ENCODE measurements around the gene DMGDH. TPM values are rescaled to one million over a fixed set of nuclear protein-coding genes. Genes with fewer than 3 reads are reported as not detected.

Gene DMGDH
- total and polyA plus RNA-seq, 2 donors (not counting 3 experiments of a cell fraction or from before 2014, with no cell fraction given), result 0.11 TPM; not detected in 1

GRCh38 chr5:78979909-78980308 is 89.6 kb downstream of the DMGDH start:
- no peaks in the 10 kb centered on the region for H3K9me3 ChIP-seq (replicated peaks; ENCODE audit: control insufficient read depth, insufficient read depth, low read length)
- no peak overlapping the region for H3K27ac ChIP-seq (ENCODE audit: insufficient read depth, low read depth, low read length)
- H3K4me2 ChIP-seq (ENCODE audit: insufficient read depth, low read length), result no peak overlapping the region
- H3K36me3 ChIP-seq (ENCODE audit: control insufficient read depth in 2 of 2, extremely low read depth in 1 of 2, insufficient read depth in 2 of 2, low read length in 2 of 2), result no peaks in the 10 kb centered on the region
- BruUV-seq (replicated peaks), result no TSS peak
- no peak overlapping the region for H3K4me3 ChIP-seq (replicated peaks in 1 of 3; ENCODE audit: insufficient read depth in 1 of 3, low read depth in 1 of 3, low read length in 3 of 3)
- FAIRE-seq (no peak), DNase-seq (ENCODE audit: low read depth, low spot score) (no peak)
- TF ChIP-seq GATA2 (IDR thresholded peaks at IDR 0.05; ENCODE audit: insufficient read depth, insufficient read length, low read depth, low read length) (no peak), POLR2A (IDR thresholded peaks at IDR 0.05; ENCODE audit: low read depth, low read length) (no peak), FOS (IDR thresholded peaks at IDR 0.05; ENCODE audit: borderline replicate concordance, insufficient read depth, low read length) (no peak), POLR2AphosphoS5 (IDR thresholded peaks at IDR 0.05; ENCODE audit: insufficient read depth, low read depth, low read length) (no peak), MYC (IDR thresholded peaks at IDR 0.05; ENCODE audit: low read depth, low read length) (no peak), JUN (IDR thresholded peaks at IDR 0.05; ENCODE audit: borderline replicate concordance, insufficient read depth, insufficient read length, low read depth) (no peak), EZH2 (IDR thresholded peaks at IDR 0.05; ENCODE audit: borderline replicate concordance, low read depth, low read length, severe bottlenecking) (no peak), CTCF (IDR thresholded peaks at IDR 0.05; ENCODE audit: extremely low read depth in 1 of 2, insufficient read depth in 1 of 2, low read depth in 1 of 2, low read length in 2 of 2) (no peak)
- TF ChIP-seq, protein P1, sequence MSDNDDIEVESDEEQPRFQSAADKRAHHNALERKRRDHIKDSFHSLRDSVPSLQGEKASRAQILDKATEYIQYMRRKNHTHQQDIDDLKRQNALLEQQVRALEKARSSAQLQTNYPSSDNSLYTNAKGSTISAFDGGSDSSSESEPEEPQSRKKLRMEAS (IDR thresholded peaks at IDR 0.05; ENCODE audit: insufficient read depth, insufficient read length), result no peak
- no peaks in the 10 kb centered on the region for H3K79me2 ChIP-seq (ENCODE audit: control insufficient read depth, insufficient read depth, low read length)
- ChIA-PET CTCF (no interaction called here), POLR2A (no interaction called here)
- dilution Hi-C loops (cut with MboI; ENCODE audit: extremely low pct_ligation_motif_present, low sequenced_read_pairs), result no loop called here
- intact Hi-C loops (cut with micrococcal nuclease), result loop anchor here (5.0 to 10.0 kb wide), 2 partner anchors 333 to 615 kb away; partner anchors contain the start of genes LHFPL2 and SCAMP1
- H2AFZ ChIP-seq (ENCODE audit: low read depth, low read length), result no peak overlapping the region
- H4K20me1 ChIP-seq (replicated peaks; ENCODE audit: control insufficient read depth, extremely low read depth, insufficient read depth, low read length), result no peaks in the 10 kb centered on the region
- H3K9me1 ChIP-seq (replicated peaks; ENCODE audit: control insufficient read depth, extremely low read depth, insufficient read depth, low read length), result no peaks in the 10 kb centered on the region
- no peak overlapping the region for H3K9ac ChIP-seq (replicated peaks; ENCODE audit: extremely low read depth, insufficient read depth, low read length)
- H3K4me1 ChIP-seq (ENCODE audit: control insufficient read depth, extremely low read depth, insufficient read depth, low read length), result peaks cover 9% of the 10 kb centered on the region
- H3K27me3 ChIP-seq (ENCODE audit: control insufficient read depth in 2 of 2, insufficient read depth in 2 of 2, low read length in 2 of 2), result no peaks in the 10 kb centered on the region
